Inflammatory macrophage (primary cell): ENCODE measurements around the gene ARNT2.
A peak's percentile ranks its signal among the peaks of the same experiment; 100 is the strongest.

Source experiments
- DNase-seq, 2 donors: peaks; one replicate each; pipeline ENCODE4 v3.0.0-alpha.2; 2020 to 2022

ARNT2 gene

GRCh38 chr15:80578871-80579270 is 174.7 kb downstream of the ARNT2 start:
- DNase-seq, result no peak

GRCh38 chr15:80579611-80580010 is 175.4 kb downstream of the ARNT2 start:
- DNase-seq, result no peak

- peak; percentile 34 to 76 for DNase-seq
Observed at GRCh38 chr15:80580106-80580505, 175.9 kb downstream of the ARNT2 start.

GRCh38 chr15:80580536-80581260 is 176.5 kb downstream of the ARNT2 start:
- no peak for DNase-seq

GRCh38 chr15:80581976-80582375 is 177.8 kb downstream of the ARNT2 start:
- no peak for DNase-seq

GRCh38 chr15:80582816-80583423 is 178.7 kb downstream of the ARNT2 start:
- no peak for DNase-seq

- DNase-seq, result no peak
Observed at GRCh38 chr15:80584561-80584964, 180.4 kb downstream of the ARNT2 start.

- DNase-seq, result no peak
Observed at GRCh38 chr15:80584973-80585525, 180.9 kb downstream of the ARNT2 start.

GRCh38 chr15:80585544-80586018 is 181.4 kb downstream of the ARNT2 start:
- no peak for DNase-seq

- no peak for DNase-seq
Observed at GRCh38 chr15:80586161-80586560, 182.0 kb downstream of the ARNT2 start.

- DNase-seq, result no peak
Observed at GRCh38 chr15:80587007-80587406, 182.8 kb downstream of the ARNT2 start.

GRCh38 chr15:80587816-80588456 is 183.8 kb downstream of the ARNT2 start:
- DNase-seq, result no peak

- DNase-seq, result no peak
Observed at GRCh38 chr15:80588801-80589200, 184.6 kb downstream of the ARNT2 start.

- DNase-seq, result no peak
Observed at GRCh38 chr15:80590761-80591355, 186.7 kb downstream of the ARNT2 start.

GRCh38 chr15:80591471-80591870 is 187.3 kb downstream of the ARNT2 start:
- no peak for DNase-seq

- no peak for DNase-seq
Observed at GRCh38 chr15:80591938-80592825, 188.0 kb downstream of the ARNT2 start.

- DNase-seq, result no peak
Observed at GRCh38 chr15:80593486-80594030, 189.4 kb downstream of the ARNT2 start.

- DNase-seq, result no peak
Observed at GRCh38 chr15:80594091-80594889, 190.1 kb downstream of the ARNT2 start.

- no peak for DNase-seq
Observed at GRCh38 chr15:80595396-80595795, 191.2 kb downstream of the ARNT2 start.

GRCh38 chr15:80596521-80596976 is 192.4 kb downstream of the ARNT2 start:
- DNase-seq, result no peak

GRCh38 chr15:80597076-80597475 is 192.9 kb downstream of the ARNT2 start:
- DNase-seq, result no peak
